ENCODE measurements around the gene PPP2R2B.

- TF ChIP-seq CTCF (IDR thresholded peaks at IDR 0.05) (no peak), POLR2A (IDR thresholded peaks at IDR 0.05) (no peak)
Measured at GRCh38 chr5:146767534-146767933, 111.0 kb downstream of the PPP2R2B start.
